GM13976 (cell line): ENCODE results near the gene CD99.

Source experiments
- DNase-seq: peaks from one replicate; pipeline ENCODE4 v3.0.0; 2012; ENCODE audit warnings: low spot score
- CTCF ChIP-seq: IDR thresholded peaks from 2 replicates; pipeline ENCODE4 v1.5.1; 2012; ENCODE audit warnings: borderline replicate concordance, mild to moderate bottlenecking; ENCODE audit not compliant: insufficient read depth; ENCODE audit errors: extremely low read depth, missing control alignments, control extremely low read depth
- in situ Hi-C: fragments of 300-500 bp; cut with MboI; formaldehyde crosslinking; loops from one replicate; pipeline ENCODE4 v1.12.0; 2022; ENCODE audit warnings: low sequenced_read_pairs, mixed read lengths, inconsistent platforms; ENCODE audit not compliant: unreplicated experiment

Gene CD99

GRCh38 chrX:2705046-2705832 lies 14.1 kb downstream of the CD99 start:
- no peak for DNase-seq
- TF ChIP-seq CTCF: no peak
- in situ Hi-C loops: no loop called here

- in situ Hi-C loops: no loop called here
- TF ChIP-seq CTCF: peak; percentile 28
- DNase-seq: peak; percentile 79
These were observed 16.3 kb downstream of the CD99 start for GRCh38 chrX:2707334-2707760.

GRCh38 chrX:2708021-2708420 lies 16.9 kb downstream of the CD99 start:
- no peak for DNase-seq
- TF ChIP-seq CTCF: no peak
- in situ Hi-C loops: no loop called here

- in situ Hi-C loops: no loop called here
- no peak for DNase-seq
- TF ChIP-seq CTCF: no peak
These were observed 17.6 kb downstream of the CD99 start for GRCh38 chrX:2708592-2709188.

GRCh38 chrX:2709556-2709955 lies 18.5 kb downstream of the CD99 start:
- in situ Hi-C loops: no loop called here
- TF ChIP-seq CTCF: no peak
- no peak for DNase-seq

- TF ChIP-seq CTCF: no peak
- in situ Hi-C loops: no loop called here
- no peak for DNase-seq
These were observed 19.1 kb downstream of the CD99 start for GRCh38 chrX:2710041-2710840.
